ENCODE results near the gene POLDIP3. TPM values are rescaled to one million over a fixed set of nuclear protein-coding genes. Genes with fewer than 3 reads are reported as not detected.
"Not testable (repeated sequence)": the region's sequence is repeated elsewhere in the genome, so short reads cannot be mapped to it uniquely, and the experiment has no call there.

POLDIP3 gene
- total RNA-seq, 1 donor from 2014 or later: 34.7 TPM

DNA sequence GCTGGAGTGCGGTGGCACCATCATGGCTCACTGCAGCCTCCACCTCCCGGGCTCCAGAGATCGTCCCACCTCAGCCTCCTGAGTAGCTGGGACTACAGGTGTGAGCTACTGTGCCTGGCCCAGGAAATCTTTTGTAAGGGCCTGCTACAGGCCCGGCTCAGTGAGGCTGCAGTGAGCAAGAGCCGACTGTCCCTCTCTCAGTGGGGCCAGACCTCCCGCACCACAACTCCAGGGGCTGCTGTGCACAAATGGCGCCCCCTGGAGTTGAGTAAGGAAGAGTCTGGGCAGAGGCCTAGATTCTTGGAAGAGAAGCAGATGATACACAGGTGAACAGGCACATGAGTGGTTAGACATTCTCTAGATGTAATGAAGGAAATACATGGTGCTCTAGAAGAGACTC is 53.9 kb downstream of the POLDIP3 start:
- H3K27me3 ChIP-seq (ENCODE audit: control insufficient read depth, insufficient read depth, low read length): no peaks in the 10 kb centered on the region
- DNase-seq (ENCODE audit: low read depth): no peak
- no peaks in the 10 kb centered on the region for H3K36me3 ChIP-seq (ENCODE audit: control insufficient read depth, insufficient read depth, low read length)
- H3K4me3 ChIP-seq (ENCODE audit: low read depth, low read length): no peak overlapping the region
- TF ChIP-seq, protein P1, sequence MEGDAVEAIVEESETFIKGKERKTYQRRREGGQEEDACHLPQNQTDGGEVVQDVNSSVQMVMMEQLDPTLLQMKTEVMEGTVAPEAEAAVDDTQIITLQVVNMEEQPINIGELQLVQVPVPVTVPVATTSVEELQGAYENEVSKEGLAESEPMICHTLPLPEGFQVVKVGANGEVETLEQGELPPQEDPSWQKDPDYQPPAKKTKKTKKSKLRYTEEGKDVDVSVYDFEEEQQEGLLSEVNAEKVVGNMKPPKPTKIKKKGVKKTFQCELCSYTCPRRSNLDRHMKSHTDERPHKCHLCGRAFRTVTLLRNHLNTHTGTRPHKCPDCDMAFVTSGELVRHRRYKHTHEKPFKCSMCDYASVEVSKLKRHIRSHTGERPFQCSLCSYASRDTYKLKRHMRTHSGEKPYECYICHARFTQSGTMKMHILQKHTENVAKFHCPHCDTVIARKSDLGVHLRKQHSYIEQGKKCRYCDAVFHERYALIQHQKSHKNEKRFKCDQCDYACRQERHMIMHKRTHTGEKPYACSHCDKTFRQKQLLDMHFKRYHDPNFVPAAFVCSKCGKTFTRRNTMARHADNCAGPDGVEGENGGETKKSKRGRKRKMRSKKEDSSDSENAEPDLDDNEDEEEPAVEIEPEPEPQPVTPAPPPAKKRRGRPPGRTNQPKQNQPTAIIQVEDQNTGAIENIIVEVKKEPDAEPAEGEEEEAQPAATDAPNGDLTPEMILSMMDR (IDR thresholded peaks at IDR 0.05; ENCODE audit: insufficient read depth, low read length, poor library complexity, severe bottlenecking): peak; percentile 53

DNA sequence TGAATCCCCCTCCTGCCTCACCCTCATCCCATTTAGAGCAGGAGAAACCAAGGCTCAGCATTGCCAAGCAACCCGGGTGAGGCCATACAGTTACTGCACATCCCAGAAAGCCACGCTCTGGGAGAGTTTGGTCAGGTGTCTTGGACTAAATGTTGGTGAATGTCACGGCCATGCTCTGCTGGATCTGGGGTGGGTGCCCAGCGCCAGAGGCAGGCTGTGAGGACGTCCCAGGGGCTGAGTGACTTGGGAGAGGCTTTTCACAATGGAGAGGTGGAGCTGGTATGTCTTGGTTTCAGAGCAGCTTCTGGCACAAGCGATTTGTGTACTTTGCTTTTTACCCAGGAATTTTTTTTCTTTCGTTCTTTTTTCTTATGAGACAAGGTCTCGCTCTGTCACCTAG is 54.3 kb downstream of the POLDIP3 start:
- Histone ChIP-seq H3K36me3 (ENCODE audit: control insufficient read depth, insufficient read depth, low read length) (no peaks in the 10 kb centered on the region), H3K27me3 (ENCODE audit: control insufficient read depth, insufficient read depth, low read length) (no peaks in the 10 kb centered on the region), H3K4me3 (ENCODE audit: low read depth, low read length) (no peak overlapping the region)
- DNase-seq (ENCODE audit: low read depth): no peak
- TF ChIP-seq, protein P1 (IDR thresholded peaks at IDR 0.05; ENCODE audit: insufficient read depth, low read length, poor library complexity, severe bottlenecking): no peak

DNA sequence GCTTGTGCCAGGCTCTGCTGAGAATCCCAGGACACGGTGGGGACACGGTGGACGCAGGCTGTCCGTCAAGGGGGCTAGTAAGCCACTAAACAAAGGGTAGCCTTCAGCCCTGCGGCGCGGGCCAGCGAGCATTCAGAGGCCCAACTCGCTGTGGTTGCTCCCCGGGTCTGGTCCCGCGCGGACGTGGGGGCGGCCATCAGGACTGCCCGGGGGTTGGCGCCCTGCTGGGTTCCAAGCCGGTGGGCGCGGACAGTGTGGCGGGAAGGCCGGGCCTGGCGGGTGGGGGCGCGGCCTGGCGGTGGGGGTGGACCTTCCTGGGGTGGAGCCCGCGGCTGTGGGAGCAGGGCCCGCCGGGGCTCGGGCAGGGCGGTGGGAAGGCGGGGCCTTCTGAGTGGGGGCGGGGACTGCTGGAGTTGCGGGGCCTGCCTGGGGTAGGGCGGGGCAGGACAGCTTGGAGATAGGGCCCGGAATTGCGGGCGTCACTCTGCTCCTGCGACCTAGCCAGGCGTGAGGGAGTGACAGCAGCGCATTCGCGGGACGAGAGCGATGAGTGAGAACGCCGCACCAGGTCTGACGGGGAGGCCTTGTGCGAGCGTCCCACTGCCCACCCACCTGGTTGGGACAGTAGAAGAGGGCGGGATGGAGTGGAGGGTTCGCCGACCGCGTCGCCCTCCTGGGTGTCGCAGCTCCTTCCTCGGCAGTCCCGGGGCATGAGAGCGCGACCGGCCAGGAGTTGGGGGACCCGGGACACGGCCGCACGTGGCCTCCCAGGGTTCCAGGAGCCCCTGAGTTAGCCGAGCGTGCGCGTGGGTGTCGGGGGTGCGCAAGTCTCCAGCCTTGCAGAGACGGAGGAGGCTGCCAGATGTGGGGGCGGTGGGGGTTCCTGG is 61.0 kb downstream of the POLDIP3 start, which contains the start of gene SERHL2:
SERHL2 (plus strand) TSS at position 482 of the 887 bp plus-strand sequence; CDS start at position 547, 65 bp downstream.
- Histone ChIP-seq H3K4me3 (ENCODE audit: low read depth, low read length) (peak within 1 kb of the TSS; percentile 49), H3K27me3 (ENCODE audit: control insufficient read depth, insufficient read depth, low read length) (peaks cover 15% of the 10 kb centered on the region), H3K36me3 (ENCODE audit: control insufficient read depth, insufficient read depth, low read length) (no peaks in the 10 kb centered on the region)
- DNase-seq (ENCODE audit: low read depth): no peak
- TF ChIP-seq, protein P1 (IDR thresholded peaks at IDR 0.05; ENCODE audit: insufficient read depth, low read length, poor library complexity, severe bottlenecking): no peak

GRCh38 chr22:42552294-42552647 is 62.4 kb downstream of the POLDIP3 start:
- H3K27me3 ChIP-seq (ENCODE audit: control insufficient read depth, insufficient read depth, low read length): peaks cover 15% of the 10 kb centered on the region
- not testable (repeated sequence) for H3K4me3 ChIP-seq (ENCODE audit: low read depth, low read length); H3K36me3 ChIP-seq (ENCODE audit: control insufficient read depth, insufficient read depth, low read length); DNase-seq (ENCODE audit: low read depth)

GRCh38 chr22:42549331-42550060 is 65.2 kb downstream of the POLDIP3 start:
- TF ChIP-seq, protein P1 (IDR thresholded peaks at IDR 0.05; ENCODE audit: insufficient read depth, low read length, poor library complexity, severe bottlenecking): no peak
- no peak for DNase-seq (ENCODE audit: low read depth)
- no peaks in the 10 kb centered on the region for H3K36me3 ChIP-seq (ENCODE audit: control insufficient read depth, insufficient read depth, low read length)
- H3K4me3 ChIP-seq (ENCODE audit: low read depth, low read length): no peak overlapping the region
- peaks cover 15% of the 10 kb centered on the region for H3K27me3 ChIP-seq (ENCODE audit: control insufficient read depth, insufficient read depth, low read length)

- Histone ChIP-seq H3K4me3 (ENCODE audit: low read depth, low read length) (no peak overlapping the region), H3K27me3 (ENCODE audit: control insufficient read depth, insufficient read depth, low read length) (peaks cover 8% of the 10 kb centered on the region), H3K36me3 (ENCODE audit: control insufficient read depth, insufficient read depth, low read length) (no peaks in the 10 kb centered on the region)
- TF ChIP-seq, protein P1 (IDR thresholded peaks at IDR 0.05; ENCODE audit: insufficient read depth, low read length, poor library complexity, severe bottlenecking): no peak
- DNase-seq (ENCODE audit: low read depth): no peak
Measured at GRCh38 chr22:42548597-42549330, 65.9 kb downstream of the POLDIP3 start.

- not testable (repeated sequence) for H3K27me3 ChIP-seq (ENCODE audit: control insufficient read depth, insufficient read depth, low read length); DNase-seq (ENCODE audit: low read depth); H3K4me3 ChIP-seq (ENCODE audit: low read depth, low read length); H3K36me3 ChIP-seq (ENCODE audit: control insufficient read depth, insufficient read depth, low read length)
Measured at GRCh38 chr22:42548126-42548525, 66.6 kb downstream of the POLDIP3 start.
